ENCODE data around the gene ID4. TPM values are rescaled to one million over a fixed set of nuclear protein-coding genes. Genes with fewer than 3 reads are reported as not detected.

Gene ID4
- total RNA-seq, 1 donor from 2014 or later: 115 TPM

DNA sequence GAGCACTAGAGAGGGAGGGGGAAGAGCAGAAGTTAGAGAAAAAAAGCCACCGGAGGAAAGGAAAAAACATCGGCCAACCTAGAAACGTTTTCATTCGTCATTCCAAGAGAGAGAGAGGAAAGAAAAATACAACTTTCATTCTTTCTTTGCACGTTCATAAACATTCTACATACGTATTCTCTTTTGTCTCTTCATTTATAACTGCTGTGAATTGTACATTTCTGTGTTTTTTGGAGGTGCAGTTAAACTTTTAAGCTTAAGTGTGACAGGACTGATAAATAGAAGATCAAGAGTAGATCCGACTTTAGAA lies 2.0 kb downstream of the ID4 start:
- no peak for DNase-seq (ENCODE audit: low spot score in 2 of 2, unreplicated experiment in 2 of 2)
- peaks cover 7% of the 10 kb centered on the region for H3K36me3 Mint-ChIP-seq
- H3K4me1 Mint-ChIP-seq: peaks cover 59% of the 10 kb centered on the region
- no peaks in the 10 kb centered on the region for H3K27me3 Mint-ChIP-seq (ENCODE audit: low read depth)
- TF ChIP-seq, protein P1, sequence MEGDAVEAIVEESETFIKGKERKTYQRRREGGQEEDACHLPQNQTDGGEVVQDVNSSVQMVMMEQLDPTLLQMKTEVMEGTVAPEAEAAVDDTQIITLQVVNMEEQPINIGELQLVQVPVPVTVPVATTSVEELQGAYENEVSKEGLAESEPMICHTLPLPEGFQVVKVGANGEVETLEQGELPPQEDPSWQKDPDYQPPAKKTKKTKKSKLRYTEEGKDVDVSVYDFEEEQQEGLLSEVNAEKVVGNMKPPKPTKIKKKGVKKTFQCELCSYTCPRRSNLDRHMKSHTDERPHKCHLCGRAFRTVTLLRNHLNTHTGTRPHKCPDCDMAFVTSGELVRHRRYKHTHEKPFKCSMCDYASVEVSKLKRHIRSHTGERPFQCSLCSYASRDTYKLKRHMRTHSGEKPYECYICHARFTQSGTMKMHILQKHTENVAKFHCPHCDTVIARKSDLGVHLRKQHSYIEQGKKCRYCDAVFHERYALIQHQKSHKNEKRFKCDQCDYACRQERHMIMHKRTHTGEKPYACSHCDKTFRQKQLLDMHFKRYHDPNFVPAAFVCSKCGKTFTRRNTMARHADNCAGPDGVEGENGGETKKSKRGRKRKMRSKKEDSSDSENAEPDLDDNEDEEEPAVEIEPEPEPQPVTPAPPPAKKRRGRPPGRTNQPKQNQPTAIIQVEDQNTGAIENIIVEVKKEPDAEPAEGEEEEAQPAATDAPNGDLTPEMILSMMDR (IDR thresholded peaks at IDR 0.05; ENCODE audit: unreplicated experiment): no peak
- H3K9me3 Mint-ChIP-seq: no peaks in the 10 kb centered on the region
- H3K27ac Mint-ChIP-seq: peak overlapping the region; percentile 97
- peak overlapping the region; percentile 93 for H3K4me3 Mint-ChIP-seq

DNA sequence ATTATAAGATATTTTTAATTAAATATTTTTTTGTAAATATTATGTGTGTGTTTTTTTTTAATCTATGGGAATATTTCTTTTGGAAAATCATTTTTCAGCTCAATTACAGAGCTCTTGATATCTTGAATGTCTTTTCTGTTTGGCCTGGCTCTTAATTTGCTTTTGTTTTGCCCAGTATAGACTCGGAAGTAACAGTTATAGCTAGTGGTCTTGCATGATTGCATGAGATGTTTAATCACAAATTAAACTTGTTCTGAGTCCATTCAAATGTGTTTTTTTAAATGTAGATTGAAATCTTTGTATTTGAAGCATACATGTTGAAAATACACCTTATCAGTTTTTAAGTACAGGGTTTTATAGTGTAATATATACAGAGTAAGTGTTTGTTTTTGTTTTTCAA lies 2.6 kb downstream of the ID4 start:
- H3K4me3 Mint-ChIP-seq: peak overlapping the region; percentile 78
- peaks cover 59% of the 10 kb centered on the region for H3K4me1 Mint-ChIP-seq
- H3K27ac Mint-ChIP-seq: peak overlapping the region; percentile 89
- no peaks in the 10 kb centered on the region for H3K27me3 Mint-ChIP-seq (ENCODE audit: low read depth)
- TF ChIP-seq, protein P1 (IDR thresholded peaks at IDR 0.05; ENCODE audit: unreplicated experiment): no peak
- peaks cover 7% of the 10 kb centered on the region for H3K36me3 Mint-ChIP-seq
- DNase-seq (ENCODE audit: low spot score in 2 of 2, unreplicated experiment in 2 of 2): no peak
- H3K9me3 Mint-ChIP-seq: no peaks in the 10 kb centered on the region

DNA sequence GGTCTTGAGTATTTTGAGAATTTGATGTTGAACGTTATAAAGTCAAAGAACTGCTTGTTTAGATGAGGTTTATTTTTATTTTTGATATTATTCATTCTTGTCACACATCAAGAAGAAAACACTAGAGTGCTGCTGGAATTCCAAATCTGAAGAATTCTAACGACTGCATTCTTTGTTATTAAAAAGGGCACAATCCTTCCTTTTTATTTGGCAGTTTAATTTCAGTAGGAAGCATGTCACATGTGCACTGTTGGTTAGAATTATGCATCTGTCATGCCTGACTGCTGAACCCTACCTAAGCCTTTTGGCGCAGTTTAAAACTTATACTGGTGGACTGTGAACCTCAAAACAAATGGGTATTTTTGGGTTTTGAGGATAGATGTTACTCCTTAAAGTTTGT lies 4.0 kb downstream of the ID4 start:
- no peak for DNase-seq (ENCODE audit: low spot score in 2 of 2, unreplicated experiment in 2 of 2)
- Mint-ChIP-seq H3K4me1 (peaks cover 58% of the 10 kb centered on the region), H3K9me3 (no peaks in the 10 kb centered on the region), H3K27me3 (ENCODE audit: low read depth) (no peaks in the 10 kb centered on the region), H3K4me3 (peak overlapping the region; percentile 78), H3K36me3 (peaks cover 7% of the 10 kb centered on the region), H3K27ac (peak overlapping the region; percentile 41)
- TF ChIP-seq, protein P1 (IDR thresholded peaks at IDR 0.05; ENCODE audit: unreplicated experiment): no peak

DNA sequence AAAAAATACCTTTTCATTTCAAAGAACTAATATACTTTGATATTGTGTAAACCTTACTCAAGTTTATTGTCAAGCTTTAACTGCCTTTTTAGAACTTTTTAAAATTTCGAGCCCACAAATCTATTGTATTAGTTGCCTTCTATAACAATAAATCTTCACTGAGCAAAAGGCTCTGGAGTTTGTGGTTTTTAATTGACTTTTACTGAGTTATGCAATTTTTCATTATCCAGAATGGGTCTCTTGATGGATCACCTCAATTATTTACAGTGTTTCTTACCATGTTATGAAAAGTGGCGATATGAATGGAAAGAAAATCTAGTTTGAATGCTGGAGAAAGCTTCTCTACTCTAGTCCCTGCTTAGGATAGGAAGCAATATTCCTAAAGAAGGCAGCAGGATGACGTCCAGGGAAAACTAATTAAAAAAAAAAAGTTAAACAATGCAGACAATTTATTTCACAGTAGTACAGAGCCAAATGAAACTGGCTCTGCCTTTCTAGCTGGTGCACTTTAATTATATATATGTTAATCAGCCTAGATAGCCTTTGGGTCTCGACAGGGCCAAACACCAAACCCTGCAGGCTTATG lies 5.0 kb downstream of the ID4 start:
- peaks cover 61% of the 10 kb centered on the region for H3K4me1 Mint-ChIP-seq
- TF ChIP-seq, protein P1 (IDR thresholded peaks at IDR 0.05; ENCODE audit: unreplicated experiment): no peak

DNA sequence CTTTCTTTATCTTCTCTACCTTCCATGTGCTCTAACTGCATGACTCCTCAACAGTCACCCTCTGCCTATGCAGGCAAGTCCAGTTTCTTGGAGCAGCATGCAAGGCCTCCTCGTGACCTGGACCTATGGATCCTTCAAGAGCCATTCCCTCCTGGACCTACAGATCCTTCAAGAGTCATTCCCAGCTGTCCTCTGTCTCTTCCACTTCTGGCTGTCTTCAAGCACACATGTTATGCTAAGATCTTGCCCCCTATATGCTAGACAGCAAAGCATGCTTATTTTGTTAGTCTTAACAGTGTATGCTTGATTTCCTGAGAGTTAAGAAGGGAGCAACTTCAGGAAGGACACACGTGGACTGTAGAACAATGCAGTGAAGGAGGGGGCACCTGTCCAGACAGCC lies 7.5 kb downstream of the ID4 start:
- Mint-ChIP-seq H3K27me3 (ENCODE audit: low read depth) (no peaks in the 10 kb centered on the region), H3K36me3 (peaks cover 2% of the 10 kb centered on the region), H3K4me1 (peaks cover 68% of the 10 kb centered on the region), H3K27ac (no peak overlapping the region), H3K4me3 (no peak overlapping the region), H3K9me3 (no peaks in the 10 kb centered on the region)
- DNase-seq (ENCODE audit: low spot score in 2 of 2, unreplicated experiment in 2 of 2): no peak
- TF ChIP-seq, protein P1 (IDR thresholded peaks at IDR 0.05; ENCODE audit: unreplicated experiment): no peak

More for the DNA sequence above, 5.0 kb downstream of the ID4 start:
- Mint-ChIP-seq H3K27me3 (ENCODE audit: low read depth) (no peaks in the 10 kb centered on the region), H3K27ac (peak overlapping the region; percentile 47), H3K36me3 (peaks cover 7% of the 10 kb centered on the region), H3K4me3 (peak overlapping the region; percentile 1), H3K9me3 (no peaks in the 10 kb centered on the region)
- DNase-seq (ENCODE audit: low spot score in 2 of 2, unreplicated experiment in 2 of 2): no peak

Measured in mesothelial cell of epicardium (in vitro differentiated cells).